HG02884 (cell line): ENCODE measurements around the gene DOCK7.

Experiments
- ATAC-seq: cut with Tn5 transposase; IDR thresholded peaks from one replicate; pipeline ENCODE4 v1.9.1; 2021; ENCODE audit warnings: mild to moderate bottlenecking, moderate library complexity; ENCODE audit not compliant: unreplicated experiment

The DOCK7 gene

GRCh38 chr1:62420214-62420613, 268.0 kb downstream of the DOCK7 start:
- no peak for ATAC-seq

GRCh38 chr1:62417351-62417999, 270.7 kb downstream of the DOCK7 start:
- no peak for ATAC-seq

DNA sequence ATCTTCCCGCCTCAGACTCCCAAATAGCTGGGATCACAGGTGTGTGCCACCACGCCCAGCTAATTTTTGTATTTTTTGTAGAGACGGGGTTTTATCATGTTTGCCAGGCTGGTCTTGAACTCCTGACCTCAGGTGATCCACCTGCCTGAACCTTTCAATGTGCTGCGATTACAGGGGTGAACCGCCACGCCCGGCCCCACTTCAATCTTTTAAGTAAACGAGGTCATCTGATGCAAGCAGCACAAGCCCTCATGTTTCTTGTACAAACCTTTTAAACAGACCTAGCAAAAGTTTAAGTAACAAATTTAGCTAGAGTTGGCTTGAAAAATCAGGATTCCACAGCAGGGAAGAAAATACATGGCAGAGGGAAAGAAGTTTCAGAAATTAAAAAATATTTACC, 272.5 kb downstream of the DOCK7 start:
- no peak for ATAC-seq

DNA sequence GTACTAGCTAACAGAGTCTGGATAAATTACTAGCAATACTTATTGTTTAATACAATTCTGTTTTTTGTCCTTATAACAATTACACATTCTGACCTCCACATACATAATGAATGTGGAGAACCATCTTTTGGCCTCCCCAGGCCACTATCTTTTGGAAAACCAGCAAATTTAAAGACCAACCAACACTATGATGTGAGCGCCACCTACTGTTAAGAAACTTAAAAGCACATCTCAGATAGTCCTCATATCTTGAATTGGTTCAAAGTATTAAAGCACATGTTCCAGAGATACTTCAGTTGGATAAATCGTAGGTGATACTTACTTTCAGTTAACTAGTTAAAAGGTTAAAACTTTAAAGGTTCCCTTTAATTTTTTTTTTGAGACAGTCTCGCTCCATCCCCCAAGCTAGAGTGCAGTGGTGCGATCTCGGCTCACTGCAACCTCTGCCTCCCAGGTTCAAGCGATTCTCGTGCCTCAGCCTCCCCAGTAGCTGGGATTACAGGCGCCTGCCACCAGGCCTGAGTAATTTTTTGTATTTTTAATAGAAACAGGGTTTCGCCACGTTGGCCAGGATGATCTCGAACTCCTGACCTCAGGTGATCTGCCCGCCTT, 280.7 kb downstream of the DOCK7 start:
- peak; percentile 60 for ATAC-seq

GRCh38 chr1:62406576-62406975, 281.6 kb downstream of the DOCK7 start:
- no peak for ATAC-seq

- ATAC-seq, result no peak
Measured at GRCh38 chr1:62405247-62405646, 282.9 kb downstream of the DOCK7 start.
